MCF 10A (cell line): ENCODE measurements around the gene ZNF385D. TPM values are rescaled to one million over a fixed set of nuclear protein-coding genes. Genes with fewer than 3 reads are reported as not detected.

Source experiments
- BruUV-seq: library from RNA; stranded (reverse); fragments of 400-500 nt; replicated peaks from 2 replicates; lab custom pipeline; 2021; lab: Mats Ljungman, UMichigan
- CTCF ChIA-PET: fragments of 300-600 bp; sonication (Branson Sonifier 250); formaldehyde crosslinking; extraction: SDS; loops from one replicate; lab custom pipeline; 2021; ENCODE audit warnings: antibody characterized with exemption, inconsistent platforms; lab: Yijun Ruan, JAX
- POLR2A ChIA-PET: fragments of 300-600, 350-650 bp; sonication (Branson Sonifier 250); formaldehyde crosslinking; extraction: SDS; loops from one replicate; lab custom pipeline; 2020; ENCODE audit warnings: antibody characterized with exemption, inconsistent platforms; lab: Yijun Ruan, JAX
- DNase-seq: peaks from one replicate; pipeline ENCODE4 v3.0.0-alpha.2; 2018; ENCODE audit not compliant: unreplicated experiment
- H3K27ac Mint-ChIP-seq: one replicate; pipeline ENCODE4 v1.8.0; 2022; ENCODE audit warnings: mild to moderate bottlenecking, low read depth, mixed read lengths; ENCODE audit not compliant: unreplicated experiment
- H3K27me3 Mint-ChIP-seq: one replicate; pipeline ENCODE4 v1.8.0; 2022; ENCODE audit warnings: mixed read lengths; ENCODE audit not compliant: insufficient read depth, unreplicated experiment
- H3K36me3 Mint-ChIP-seq: one replicate; pipeline ENCODE4 v1.8.0; 2022; ENCODE audit warnings: mild to moderate bottlenecking, moderate library complexity, mixed read lengths; ENCODE audit not compliant: insufficient read depth, unreplicated experiment
- H3K4me1 Mint-ChIP-seq: one replicate; pipeline ENCODE4 v1.8.0; 2022; ENCODE audit warnings: mixed read lengths; ENCODE audit not compliant: insufficient read depth, unreplicated experiment
- H3K4me3 Mint-ChIP-seq: one replicate; pipeline ENCODE4 v1.8.0; 2022; ENCODE audit warnings: mild to moderate bottlenecking, moderate library complexity, mixed read lengths; ENCODE audit not compliant: unreplicated experiment
- H3K9me3 Mint-ChIP-seq: one replicate; pipeline ENCODE4 v1.8.0; 2022; ENCODE audit warnings: mixed read lengths; ENCODE audit not compliant: unreplicated experiment
- intact Hi-C: fragments of 100-400 bp; cut with micrococcal nuclease; formaldehyde crosslinking; loops from 2 replicates; pipeline ENCODE4 v1.14.1; 2022
- total RNA-seq: library from RNA; stranded (reverse); gene quantifications from 2 replicates; pipeline ENCODE4 v1.2.3, GENCODE V29; 2022
- TF ChIP-seq, protein P1 (sequence below): fragments of 200-600 bp; IDR thresholded peaks from one replicate; pipeline ENCODE4 v1.8.0; 2022; ENCODE audit warnings: antibody characterized with exemption, mild to moderate bottlenecking; ENCODE audit not compliant: unreplicated experiment

ZNF385D gene
- total RNA-seq, 1 experiment from 2014 or later = 1.5 TPM

DNA sequence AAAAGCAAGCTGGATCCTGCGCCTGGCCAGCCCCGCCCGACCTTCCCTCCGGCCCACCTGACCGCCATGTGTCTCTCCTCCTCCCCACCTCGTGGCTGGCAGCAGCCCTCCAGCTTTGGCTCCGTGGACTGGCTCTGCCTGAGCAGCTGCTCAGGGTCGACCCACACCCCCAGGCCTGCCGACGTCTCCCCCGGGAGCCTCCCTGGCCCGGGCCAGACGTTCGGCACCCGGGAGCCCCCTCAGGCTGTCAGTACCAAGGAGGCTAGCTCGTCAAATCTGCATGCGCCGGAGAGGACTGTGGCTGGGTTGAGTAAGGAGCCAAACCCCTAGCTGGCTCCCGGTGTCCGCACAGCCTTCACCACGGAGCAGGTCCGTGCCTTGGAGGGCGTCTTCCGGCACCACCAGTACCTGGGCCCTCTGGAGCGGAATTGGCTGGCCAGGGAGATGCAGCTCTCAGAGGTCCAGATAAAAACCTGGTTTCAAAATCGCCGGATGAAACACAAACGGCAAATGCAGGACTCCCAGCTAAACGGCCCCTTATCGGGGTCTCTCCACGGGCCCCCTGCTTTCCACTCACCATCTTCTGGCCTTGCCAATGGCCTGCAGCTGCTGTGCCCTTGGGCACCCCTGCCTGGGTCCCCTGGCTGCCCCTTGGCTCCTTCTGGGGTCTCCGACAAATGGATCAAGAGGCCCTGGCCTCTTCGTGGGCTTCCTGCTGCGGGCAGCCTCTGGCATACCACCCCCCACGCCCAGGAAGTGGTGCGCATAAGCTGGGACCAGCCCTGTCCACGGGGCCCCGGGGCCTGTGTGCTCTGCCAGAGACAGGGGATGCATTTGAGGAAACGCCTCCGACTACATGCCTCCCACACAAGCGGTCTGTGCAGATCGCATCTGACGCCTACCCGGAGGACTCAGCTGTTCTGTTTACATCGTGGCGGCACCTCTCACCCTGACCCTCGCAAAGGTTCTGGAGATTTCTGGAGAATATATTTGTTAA lies 345.0 kb downstream of the ZNF385D start:
- no peak overlapping the region for H3K27ac Mint-ChIP-seq
- CTCF ChIA-PET = interaction anchor here (0.6 kb wide), 1 partner anchor 1058 kb away, joined by 3 read pairs; no protein-coding TSS in a partner anchor
- no peak overlapping the region for H3K4me3 Mint-ChIP-seq
- no TSS peak for BruUV-seq
- POLR2A ChIA-PET = no interaction called here
- no peaks in the 10 kb centered on the region for H3K4me1 Mint-ChIP-seq
- DNase-seq = no peak
- intact Hi-C loops = no loop called here
- peaks cover 8% of the 10 kb centered on the region for H3K9me3 Mint-ChIP-seq
- no peaks in the 10 kb centered on the region for H3K36me3 Mint-ChIP-seq
- no peaks in the 10 kb centered on the region for H3K27me3 Mint-ChIP-seq
- TF ChIP-seq, protein P1, sequence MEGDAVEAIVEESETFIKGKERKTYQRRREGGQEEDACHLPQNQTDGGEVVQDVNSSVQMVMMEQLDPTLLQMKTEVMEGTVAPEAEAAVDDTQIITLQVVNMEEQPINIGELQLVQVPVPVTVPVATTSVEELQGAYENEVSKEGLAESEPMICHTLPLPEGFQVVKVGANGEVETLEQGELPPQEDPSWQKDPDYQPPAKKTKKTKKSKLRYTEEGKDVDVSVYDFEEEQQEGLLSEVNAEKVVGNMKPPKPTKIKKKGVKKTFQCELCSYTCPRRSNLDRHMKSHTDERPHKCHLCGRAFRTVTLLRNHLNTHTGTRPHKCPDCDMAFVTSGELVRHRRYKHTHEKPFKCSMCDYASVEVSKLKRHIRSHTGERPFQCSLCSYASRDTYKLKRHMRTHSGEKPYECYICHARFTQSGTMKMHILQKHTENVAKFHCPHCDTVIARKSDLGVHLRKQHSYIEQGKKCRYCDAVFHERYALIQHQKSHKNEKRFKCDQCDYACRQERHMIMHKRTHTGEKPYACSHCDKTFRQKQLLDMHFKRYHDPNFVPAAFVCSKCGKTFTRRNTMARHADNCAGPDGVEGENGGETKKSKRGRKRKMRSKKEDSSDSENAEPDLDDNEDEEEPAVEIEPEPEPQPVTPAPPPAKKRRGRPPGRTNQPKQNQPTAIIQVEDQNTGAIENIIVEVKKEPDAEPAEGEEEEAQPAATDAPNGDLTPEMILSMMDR = no peak

DNA sequence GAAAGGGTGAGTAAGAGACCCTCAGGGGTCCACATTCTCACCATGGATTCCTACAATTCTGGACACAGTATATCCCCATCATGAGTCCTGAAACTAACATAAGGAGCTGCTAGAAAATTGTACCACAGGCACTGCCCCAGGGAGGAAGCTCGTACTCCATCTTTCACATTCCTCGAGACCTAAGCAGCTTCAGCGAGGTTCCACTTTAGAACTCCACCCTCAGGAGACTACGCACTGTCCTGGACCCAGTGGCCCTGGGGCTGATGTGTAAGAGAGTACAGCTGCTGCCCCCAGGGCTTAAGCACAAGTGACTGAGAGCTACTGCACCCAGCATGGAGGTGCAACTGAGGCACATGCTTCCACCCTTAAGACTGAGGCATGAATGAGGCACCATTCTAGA lies 352.5 kb downstream of the ZNF385D start:
- Mint-ChIP-seq H3K27ac (no peak overlapping the region), H3K4me1 (no peaks in the 10 kb centered on the region), H3K9me3 (no peaks in the 10 kb centered on the region), H3K36me3 (no peaks in the 10 kb centered on the region), H3K4me3 (no peak overlapping the region), H3K27me3 (no peaks in the 10 kb centered on the region)
- ChIA-PET POLR2A (interaction anchor here (1.0 kb wide), 1 partner anchor 54 kb away, joined by 3 read pairs; no protein-coding TSS in a partner anchor), CTCF (no interaction called here)
- DNase-seq = no peak
- no TSS peak for BruUV-seq
- intact Hi-C loops = no loop called here
- TF ChIP-seq, protein P1 = no peak

DNA sequence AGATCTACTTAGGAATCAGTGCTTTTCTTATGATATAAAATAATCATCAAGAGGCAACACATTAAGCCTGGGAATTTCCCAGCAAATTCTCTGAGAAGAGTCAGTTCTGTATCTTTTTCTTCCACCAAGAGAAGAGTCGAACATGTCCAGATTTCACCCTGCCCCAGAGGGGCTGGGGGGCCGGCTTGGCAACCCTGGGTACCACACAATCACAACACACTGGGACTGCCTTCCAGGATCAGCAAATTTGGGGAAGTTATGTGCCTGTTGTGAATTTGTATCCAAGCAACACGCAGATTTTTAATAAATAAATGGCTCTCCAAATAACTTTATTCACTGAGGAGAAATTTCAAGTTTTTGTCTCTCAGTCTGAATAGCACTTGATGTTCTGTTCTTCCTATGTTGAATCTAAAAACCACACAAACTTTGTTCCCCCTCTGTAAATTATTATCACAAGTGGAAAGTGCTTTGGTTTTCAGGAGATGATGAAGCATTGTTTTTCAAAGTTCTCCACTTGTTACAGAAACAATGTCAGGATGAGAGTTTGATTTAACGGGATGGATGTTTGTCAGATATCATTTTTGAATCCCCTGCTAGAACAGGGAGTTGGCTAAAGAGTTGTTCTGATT lies 357.2 kb downstream of the ZNF385D start:
- ChIA-PET CTCF (no interaction called here), POLR2A (no interaction called here)
- H3K27me3 Mint-ChIP-seq = no peaks in the 10 kb centered on the region
- no TSS peak for BruUV-seq
- H3K27ac Mint-ChIP-seq = no peak overlapping the region
- TF ChIP-seq, protein P1 = no peak
- DNase-seq = no peak
- no peaks in the 10 kb centered on the region for H3K36me3 Mint-ChIP-seq
- H3K9me3 Mint-ChIP-seq = no peaks in the 10 kb centered on the region
- H3K4me1 Mint-ChIP-seq = peaks cover 5% of the 10 kb centered on the region
- intact Hi-C loops = no loop called here
- H3K4me3 Mint-ChIP-seq = no peak overlapping the region

DNA sequence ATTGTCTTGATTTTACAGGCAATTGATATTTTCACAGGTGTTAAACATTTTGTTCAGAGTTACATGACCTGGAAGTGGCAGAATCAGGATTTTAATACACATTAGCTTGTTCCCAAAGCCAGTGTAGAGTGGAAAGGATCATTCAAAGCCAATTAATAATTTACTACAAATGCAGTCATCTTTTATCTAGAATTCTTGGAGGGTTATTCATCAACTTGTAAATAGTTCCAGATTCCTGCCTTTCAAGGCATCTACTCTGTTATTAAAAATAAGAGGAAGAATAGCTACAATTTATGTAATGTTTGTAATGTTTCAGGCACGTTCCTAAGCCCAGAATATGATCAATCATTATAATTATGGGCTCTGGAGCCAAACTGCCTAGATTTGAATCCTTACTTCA lies 358.5 kb downstream of the ZNF385D start:
- ChIA-PET CTCF (no interaction called here), POLR2A (no interaction called here)
- H3K36me3 Mint-ChIP-seq = no peaks in the 10 kb centered on the region

More for the DNA sequence above, 358.5 kb downstream of the ZNF385D start:
- DNase-seq = no peak
- TF ChIP-seq, protein P1 = no peak
- H3K4me1 Mint-ChIP-seq = peaks cover 5% of the 10 kb centered on the region
- H3K4me3 Mint-ChIP-seq = no peak overlapping the region
- no peaks in the 10 kb centered on the region for H3K9me3 Mint-ChIP-seq
- no peaks in the 10 kb centered on the region for H3K27me3 Mint-ChIP-seq
- BruUV-seq = no TSS peak
- no peak overlapping the region for H3K27ac Mint-ChIP-seq
- intact Hi-C loops = no loop called here
